Smooth muscle cell (in vitro differentiated cells): Measurements from ENCODE around the gene SORCS2. TPM values are rescaled to one million over a fixed set of nuclear protein-coding genes. Genes with fewer than 3 reads are reported as not detected.

ENCODE experiments used
- DNase-seq: peaks from one replicate; lab custom pipeline; 2025; ENCODE audit not compliant: unreplicated experiment; lab: John Stamatoyannopoulos, UW
- H2AFZ ChIP-seq: fragments of 200-600 bp; sonication (generic); 2 replicates; pipeline ENCODE4 v1.6.0; 2016; ENCODE audit warnings: antibody characterized with exemption, low read depth, mild to moderate bottlenecking
- H3F3A ChIP-seq: fragments of 200-600 bp; sonication (generic); 2 replicates; pipeline ENCODE4 v1.6.0; 2017; ENCODE audit warnings: antibody characterized with exemption, low read depth
- H3K27ac ChIP-seq: fragments of 200-600 bp; sonication (generic); 2 replicates; pipeline ENCODE4 v1.5.1; 2016; ENCODE audit warnings: low read depth, mild to moderate bottlenecking
- H3K27me3 ChIP-seq: fragments of 200-600 bp; sonication (generic); 2 replicates; pipeline ENCODE4 v1.6.1; 2016; ENCODE audit warnings: low read depth, mild to moderate bottlenecking
- H3K36me3 ChIP-seq: fragments of 200-600 bp; sonication (generic); 2 replicates; pipeline ENCODE4 v1.5.1; 2016; ENCODE audit warnings: low read depth
- H3K4me1 ChIP-seq: fragments of 200-600 bp; sonication (generic); 2 replicates; pipeline ENCODE4 v1.5.1; 2016; ENCODE audit warnings: low read depth
- H3K4me2 ChIP-seq: fragments of 200-600 bp; sonication (generic); 2 replicates; pipeline ENCODE4 v1.6.0; 2016; ENCODE audit warnings: mild to moderate bottlenecking
- H3K4me3 ChIP-seq: fragments of 200-600 bp; sonication (generic); 2 replicates; pipeline ENCODE4 v1.5.1; 2016; ENCODE audit warnings: mild to moderate bottlenecking
- H3K79me2 ChIP-seq: fragments of 200-600 bp; sonication (generic); 2 replicates; pipeline ENCODE4 v1.6.0; 2016; ENCODE audit warnings: low read depth, mild to moderate bottlenecking
- H3K9ac ChIP-seq: fragments of 200-600 bp; sonication (generic); 2 replicates; pipeline ENCODE4 v1.6.0; 2016; ENCODE audit warnings: low read depth
- H3K9me3 ChIP-seq: fragments of 200-600 bp; sonication (generic); replicated peaks from 2 replicates; pipeline ENCODE4 v1.5.1; 2016; ENCODE audit warnings: low read depth
- H4K20me1 ChIP-seq: fragments of 200-600 bp; sonication (generic); 2 replicates; pipeline ENCODE4 v1.6.0; 2016; ENCODE audit warnings: low read depth
- CTCF ChIP-seq: fragments of 200-600 bp; sonication (generic); IDR thresholded peaks from 2 replicates; pipeline ENCODE4 v1.5.1; 2017; ENCODE audit warnings: borderline replicate concordance, mild to moderate bottlenecking, antibody characterized with exemption; ENCODE audit not compliant: insufficient read depth, poor library complexity, severe bottlenecking
- WGBS: methylation state at CpG from one replicate; pipeline ENCODE4 v1.1.7; 2016; ENCODE audit warnings: low lambda C conversion rate; 5-methylcytosine and 5-hydroxymethylcytosine counted together
- polyA plus RNA-seq: library from polyadenylated mRNA; unstranded; fragments of >200 nt; fragmentation: Nextera tagmentation; extraction: Ambion mirVana; gene quantifications from 2 replicates; pipeline ENCODE4 v1.2.1, GENCODE V29; 2016
- total RNA-seq: library from RNA; depleted of rRNA; stranded (reverse); fragments of >200 nt; gene quantifications from 2 replicates; pipeline ENCODE4 v1.2.3, GENCODE V29; 2014

The SORCS2 gene
- total and polyA plus RNA-seq, 2 experiments from 2014 or later: 5.2 to 9.3 TPM

- Histone ChIP-seq H3K36me3 (no peaks in the 10 kb centered on the region), H2AFZ (no peak overlapping the region), H3K9ac (no peak overlapping the region), H4K20me1 (peaks cover 93% of the 10 kb centered on the region), H3F3A (no peaks in the 10 kb centered on the region), H3K27ac (no peak overlapping the region), H3K9me3 (no peaks in the 10 kb centered on the region), H3K27me3 (no peaks in the 10 kb centered on the region), H3K79me2 (no peaks in the 10 kb centered on the region), H3K4me2 (no peak overlapping the region), H3K4me1 (no peaks in the 10 kb centered on the region), H3K4me3 (no peak overlapping the region)
- WGBS: 92% methylated on average over 20 of the region's 20 CpGs
- no peak for TF ChIP-seq CTCF
- no peak for DNase-seq
These were observed 577.3 kb downstream of the SORCS2 start for GRCh38 chr4:7769396-7770223.

GRCh38 chr4:7770224-7771050, 578.1 kb downstream of the SORCS2 start:
- no peak overlapping the region for H3K4me2 ChIP-seq
- H3K27ac ChIP-seq: no peak overlapping the region
- no peak overlapping the region for H3K9ac ChIP-seq
- no peaks in the 10 kb centered on the region for H3K4me1 ChIP-seq
- H3K27me3 ChIP-seq: no peaks in the 10 kb centered on the region
- TF ChIP-seq CTCF: peak; percentile 55
- H4K20me1 ChIP-seq: peaks cover 93% of the 10 kb centered on the region
- no peaks in the 10 kb centered on the region for H3K79me2 ChIP-seq
- no peak for DNase-seq
- no peaks in the 10 kb centered on the region for H3K9me3 ChIP-seq
- no peak overlapping the region for H3K4me3 ChIP-seq
- 94% methylated on average over 13 of the region's 13 CpGs for WGBS
- no peaks in the 10 kb centered on the region for H3F3A ChIP-seq
- no peaks in the 10 kb centered on the region for H3K36me3 ChIP-seq
- H2AFZ ChIP-seq: no peak overlapping the region

GRCh38 chr4:7771056-7771455, 578.7 kb downstream of the SORCS2 start:
- Histone ChIP-seq H3K36me3 (no peaks in the 10 kb centered on the region), H2AFZ (no peak overlapping the region), H3K4me1 (no peaks in the 10 kb centered on the region), H3K4me3 (no peak overlapping the region), H3K79me2 (no peaks in the 10 kb centered on the region), H3K9me3 (no peaks in the 10 kb centered on the region), H3K27ac (no peak overlapping the region), H4K20me1 (peaks cover 93% of the 10 kb centered on the region), H3K27me3 (no peaks in the 10 kb centered on the region), H3K4me2 (no peak overlapping the region), H3F3A (no peaks in the 10 kb centered on the region), H3K9ac (no peak overlapping the region)
- no peak for TF ChIP-seq CTCF
- DNase-seq: no peak
- 94% methylated on average over 6 of the region's 6 CpGs for WGBS
